HG02610 (cell line): ENCODE measurements around the gene PRSS58.

ENCODE experiments used
- ATAC-seq: cut with Tn5 transposase; IDR thresholded peaks from one replicate; pipeline ENCODE4 v1.9.1; 2021; ENCODE audit warnings: mild to moderate bottlenecking, moderate library complexity; ENCODE audit not compliant: unreplicated experiment

PRSS58 gene

DNA sequence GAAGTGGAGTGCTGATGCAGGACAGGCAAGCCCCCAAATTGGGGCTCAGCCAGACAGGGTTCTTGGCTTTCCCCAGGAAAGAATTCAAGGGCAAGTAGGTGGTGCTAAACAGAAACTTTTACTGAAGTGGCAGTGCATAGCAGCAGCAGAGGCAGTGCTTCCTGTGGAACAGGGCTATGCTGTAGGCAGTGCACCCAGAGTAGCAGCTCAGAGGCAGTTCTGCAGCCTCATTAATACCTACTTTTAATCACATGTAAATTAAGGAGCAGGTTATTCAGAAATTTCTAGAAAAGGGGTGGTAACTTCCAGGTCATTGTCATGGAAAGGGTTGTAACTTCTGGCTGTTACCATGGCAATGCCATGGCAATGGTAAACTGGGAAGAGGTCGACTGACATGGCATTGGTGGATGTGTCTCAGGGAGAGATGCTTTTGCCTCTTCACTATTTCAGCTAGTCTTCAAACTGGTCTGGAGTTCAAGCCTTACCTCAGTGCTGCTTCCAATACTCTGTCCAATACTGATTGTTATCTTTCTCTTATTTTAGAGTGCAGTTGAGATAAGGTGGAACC is 29.2 kb downstream of the PRSS58 start:
- ATAC-seq: no peak
